GM12872 (cell line): ENCODE results near the gene CD93.

Source experiments
- CTCF ChIP-seq: IDR thresholded peaks from 3 replicates; pipeline ENCODE4 v1.5.1; 2011; ENCODE audit warnings: low read depth, mild to moderate bottlenecking, low read length, moderate library complexity; ENCODE audit not compliant: insufficient read depth

The CD93 gene

GRCh38 chr20:23096986-23097520 is 10.9 kb upstream of the CD93 start:
- TF ChIP-seq CTCF = no peak

GRCh38 chr20:23096097-23096496 is 10.0 kb upstream of the CD93 start:
- no peak for TF ChIP-seq CTCF

- no peak for TF ChIP-seq CTCF
These were observed 9.4 kb upstream of the CD93 start for GRCh38 chr20:23095499-23095898.

- TF ChIP-seq CTCF = no peak
These were observed 8.8 kb upstream of the CD93 start for GRCh38 chr20:23094927-23095326.

- TF ChIP-seq CTCF = no peak
These were observed 8.2 kb upstream of the CD93 start for GRCh38 chr20:23094213-23094896.

GRCh38 chr20:23093613-23094012 is 7.5 kb upstream of the CD93 start:
- TF ChIP-seq CTCF = no peak

- no peak for TF ChIP-seq CTCF
These were observed 6.9 kb upstream of the CD93 start for GRCh38 chr20:23092861-23093495.
